Occipital lobe (tissue), 3 donors: ENCODE data around the gene CKMT1B. TPM values are rescaled to one million over a fixed set of nuclear protein-coding genes. Genes with fewer than 3 reads are reported as not detected.
"Not testable (repeated sequence)": the region's sequence is repeated elsewhere in the genome, so short reads cannot be mapped to it uniquely, and the experiment has no call there.

Experiments
- DNase-seq: peaks from one replicate; lab custom pipeline; 2025; lab: John Stamatoyannopoulos, UW
- small RNA-seq: library from RNA; depleted of rRNA; stranded (forward); fragments of <200 nt; gene quantifications from one replicate; pipeline ENCODE3, GENCODE V24; 2014
- total RNA-seq: library from RNA; depleted of rRNA; stranded (reverse); fragments of >200 nt; gene quantifications from one replicate; pipeline ENCODE4 v1.2.3, GENCODE V29; 2014

The CKMT1B gene
- total RNA-seq, 1 donor from 2014 or later, result 6.7 TPM

DNA sequence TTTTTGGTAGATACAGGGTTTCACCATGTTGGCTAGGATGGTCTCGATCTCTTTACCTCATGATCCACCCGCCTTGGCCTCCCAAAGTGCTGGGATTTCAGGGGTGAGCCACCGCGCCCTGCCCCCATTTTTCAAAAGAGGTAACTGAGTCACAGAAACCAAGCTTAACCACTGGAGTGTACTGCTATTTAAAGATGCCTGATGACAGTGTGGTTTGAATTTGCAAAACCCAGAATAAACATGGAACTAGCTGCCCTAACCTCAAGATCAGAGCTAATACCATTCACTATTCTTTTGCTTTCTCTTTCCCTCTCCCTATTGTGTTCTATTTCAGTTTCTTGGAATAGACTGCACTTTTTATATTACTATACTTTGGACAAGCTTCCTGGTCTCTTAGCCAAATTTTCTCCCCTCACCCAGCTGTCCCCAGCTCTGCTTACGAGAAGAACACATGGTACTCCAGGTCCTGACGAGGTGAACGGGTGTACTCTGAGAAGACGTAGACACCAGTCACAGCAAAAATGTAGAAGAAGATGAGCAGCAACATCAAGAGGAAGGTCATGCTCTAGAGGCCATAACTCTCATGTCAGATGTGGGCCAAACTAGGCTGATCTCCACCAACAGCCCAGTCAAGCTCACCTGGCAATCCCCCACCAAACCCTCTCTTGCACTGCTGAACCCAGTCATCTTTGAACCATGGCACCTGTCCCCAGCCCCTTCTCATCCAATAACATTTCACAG, 44.8 kb downstream of the CKMT1B start:
- not testable (repeated sequence) for DNase-seq

Small RNA genes lying within 50 kb of the gene (small RNA-seq; reads per million reads assigned to genes)
- gene PDIA3P2 (not detected), gene RNU6-554P (not detected), gene RNU6-610P (not detected)

Other genes with a start within 250 kb of the CKMT1B start
- 37.1 TPM for gene ZSCAN29, start 223.0 kb upstream of the CKMT1B start, total RNA-seq
- gene TUBGCP4, start 222.9 kb upstream of the CKMT1B start, total RNA-seq, result 21.4 TPM
- gene TP53BP1, start 100.9 kb upstream of the CKMT1B start, total RNA-seq, result 142 TPM
- gene MAP1A, start 76.4 kb upstream of the CKMT1B start, total RNA-seq, result 35.7 TPM
- gene PPIP5K1, start 3.8 kb upstream of the CKMT1B start, total RNA-seq, result 21.8 TPM
- 0.47 TPM for gene STRC, start 24.8 kb downstream of the CKMT1B start, total RNA-seq
- gene CATSPER2, start 54.8 kb downstream of the CKMT1B start, total RNA-seq, result 4.2 TPM
- gene CKMT1A, start 99.8 kb downstream of the CKMT1B start, total RNA-seq, result 5.6 TPM
- 34.3 TPM for gene PDIA3, start 152.4 kb downstream of the CKMT1B start, total RNA-seq
- gene ELL3, start 182.9 kb downstream of the CKMT1B start, total RNA-seq, result 3.0 TPM
- gene SERF2, start 198.3 kb downstream of the CKMT1B start, total RNA-seq, result 37.1 TPM
- gene SERINC4, start 206.2 kb downstream of the CKMT1B start, total RNA-seq, result not detected
- 7.0 TPM for gene HYPK, start 206.6 kb downstream of the CKMT1B start, total RNA-seq
- 24.0 TPM for gene MFAP1, start 230.7 kb downstream of the CKMT1B start, total RNA-seq
- gene WDR76, start 233.0 kb downstream of the CKMT1B start, total RNA-seq, result 20.3 TPM